GM12801 (cell line): ENCODE data around the gene TAF11L4.
"Not testable (repeated sequence)": the region's sequence is repeated elsewhere in the genome, so short reads cannot be mapped to it uniquely, and the experiment has no call there.

Experiments used
- TF ChIP-seq, protein P1 (sequence below): IDR thresholded peaks from one replicate; pipeline ENCODE4 v1.5.1; 2011; ENCODE audit warnings: control low read depth; ENCODE audit not compliant: insufficient read length; ENCODE audit errors: extremely low read depth

The TAF11L4 gene

DNA sequence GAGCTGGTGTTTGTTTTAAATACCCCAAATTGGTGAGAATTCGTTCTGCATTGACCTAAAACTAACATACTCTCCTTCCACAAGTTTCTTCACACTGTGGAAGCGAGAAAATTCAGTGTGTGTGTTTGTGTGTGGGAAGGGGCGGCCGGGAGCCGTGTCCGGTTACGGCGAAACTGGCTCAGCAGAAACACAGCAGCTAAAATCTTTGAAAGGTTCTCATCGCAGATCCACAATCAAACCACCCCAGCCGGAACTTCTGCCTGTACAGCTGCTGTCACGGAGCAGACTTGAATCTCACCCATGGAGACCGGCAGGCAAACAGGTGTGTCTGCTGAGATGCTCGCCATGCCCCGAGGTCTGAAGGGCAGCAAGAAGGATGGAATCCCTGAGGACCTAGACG is at the start of gene TAF11L4:
Gene TAF11L4, plus strand, starts transcription at position 301 of the 400 bp plus-strand sequence.
- TF ChIP-seq, protein P1, sequence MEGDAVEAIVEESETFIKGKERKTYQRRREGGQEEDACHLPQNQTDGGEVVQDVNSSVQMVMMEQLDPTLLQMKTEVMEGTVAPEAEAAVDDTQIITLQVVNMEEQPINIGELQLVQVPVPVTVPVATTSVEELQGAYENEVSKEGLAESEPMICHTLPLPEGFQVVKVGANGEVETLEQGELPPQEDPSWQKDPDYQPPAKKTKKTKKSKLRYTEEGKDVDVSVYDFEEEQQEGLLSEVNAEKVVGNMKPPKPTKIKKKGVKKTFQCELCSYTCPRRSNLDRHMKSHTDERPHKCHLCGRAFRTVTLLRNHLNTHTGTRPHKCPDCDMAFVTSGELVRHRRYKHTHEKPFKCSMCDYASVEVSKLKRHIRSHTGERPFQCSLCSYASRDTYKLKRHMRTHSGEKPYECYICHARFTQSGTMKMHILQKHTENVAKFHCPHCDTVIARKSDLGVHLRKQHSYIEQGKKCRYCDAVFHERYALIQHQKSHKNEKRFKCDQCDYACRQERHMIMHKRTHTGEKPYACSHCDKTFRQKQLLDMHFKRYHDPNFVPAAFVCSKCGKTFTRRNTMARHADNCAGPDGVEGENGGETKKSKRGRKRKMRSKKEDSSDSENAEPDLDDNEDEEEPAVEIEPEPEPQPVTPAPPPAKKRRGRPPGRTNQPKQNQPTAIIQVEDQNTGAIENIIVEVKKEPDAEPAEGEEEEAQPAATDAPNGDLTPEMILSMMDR = not testable (repeated sequence)

DNA sequence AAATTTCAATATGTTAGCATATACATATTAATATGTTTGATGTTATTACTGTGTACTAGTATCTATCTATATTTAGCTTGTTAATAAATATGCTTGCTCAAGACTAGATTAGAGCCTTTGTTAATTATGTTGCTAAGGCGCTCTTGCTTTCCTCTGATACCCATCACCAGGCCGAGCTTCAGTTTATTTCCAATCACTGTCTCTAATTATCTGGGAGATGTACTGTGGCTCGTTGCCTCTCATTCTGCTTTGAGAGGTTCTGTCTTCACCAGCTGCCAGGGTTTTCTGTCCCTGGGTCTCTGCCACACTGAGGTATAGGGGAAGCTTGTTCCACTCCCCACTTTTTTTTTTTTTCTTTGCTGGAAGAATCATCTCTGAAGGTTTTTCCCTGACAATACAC is 44.6 kb upstream of the TAF11L4 start:
- TF ChIP-seq, protein P1 = no peak

DNA sequence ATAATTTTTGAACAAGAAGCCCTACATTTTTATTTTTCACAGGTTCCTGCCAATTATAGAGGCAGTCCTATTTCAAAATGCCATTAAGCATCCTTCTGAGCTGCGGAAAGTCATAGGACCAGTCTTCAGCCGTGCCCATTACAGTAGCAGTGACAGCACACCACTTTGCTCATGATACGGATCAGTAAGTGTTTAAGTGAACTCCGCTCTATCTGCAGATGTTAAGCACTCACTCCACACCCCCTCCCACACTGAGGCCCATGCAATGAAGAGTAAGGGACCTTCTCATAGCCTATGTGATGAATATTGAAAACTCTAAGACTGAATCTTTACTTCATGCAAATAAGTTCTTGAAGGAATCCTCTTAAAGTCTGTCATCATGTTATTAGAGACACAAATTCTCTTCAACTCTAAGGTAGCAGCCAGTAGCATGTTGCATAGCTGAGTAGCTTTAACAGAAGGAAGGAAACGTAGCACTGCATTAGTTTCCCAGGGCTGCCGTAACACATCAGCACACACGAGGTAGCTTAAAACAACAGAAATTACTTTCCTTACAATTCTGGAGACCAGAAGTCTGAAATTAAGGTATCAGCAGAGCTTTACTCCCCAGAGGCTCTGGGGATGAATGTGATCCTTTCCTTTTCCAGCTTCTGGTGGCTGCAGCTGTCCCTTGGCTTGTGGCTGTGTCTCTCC is 43.9 kb upstream of the TAF11L4 start:
- TF ChIP-seq, protein P1 = no peak

DNA sequence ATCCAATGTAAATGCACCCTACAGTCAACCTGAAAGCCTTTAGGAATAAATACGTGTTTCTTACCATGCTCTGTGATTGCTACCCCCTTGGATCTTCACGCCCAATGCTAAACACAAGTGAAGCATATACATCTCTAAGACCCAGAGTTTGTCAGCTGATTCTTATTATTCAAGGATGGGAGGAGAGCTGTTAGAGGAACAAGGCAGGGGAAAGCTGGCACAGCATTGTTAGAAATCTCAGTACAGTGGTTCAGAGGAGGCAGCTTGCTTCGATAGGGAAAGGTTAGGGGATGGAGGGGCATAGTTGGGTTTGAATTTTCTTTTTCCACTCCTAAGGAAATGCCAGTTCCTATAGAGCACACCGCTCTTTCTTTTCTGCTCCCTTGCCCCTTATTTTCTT is 40.2 kb upstream of the TAF11L4 start:
- TF ChIP-seq, protein P1 = no peak

DNA sequence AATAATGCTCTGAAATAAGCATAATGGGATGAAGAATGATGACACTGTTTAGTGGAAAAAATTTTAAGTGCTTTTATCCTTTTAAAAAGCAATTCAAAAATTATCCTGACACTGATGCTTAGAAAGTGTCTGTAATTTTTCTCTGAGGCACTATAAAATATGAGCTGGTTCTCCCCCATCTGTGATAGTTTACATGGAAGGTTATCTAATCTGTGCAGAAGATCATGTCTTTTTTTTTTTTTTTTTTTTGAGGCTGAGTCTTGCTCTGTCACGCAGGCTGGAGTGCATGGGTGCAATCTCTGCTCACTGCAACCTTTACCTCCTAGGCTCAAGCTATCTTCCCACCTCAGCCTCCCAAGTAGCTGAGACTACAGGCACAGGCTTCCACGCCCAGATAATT is 38.8 kb upstream of the TAF11L4 start:
- TF ChIP-seq, protein P1 = no peak

DNA sequence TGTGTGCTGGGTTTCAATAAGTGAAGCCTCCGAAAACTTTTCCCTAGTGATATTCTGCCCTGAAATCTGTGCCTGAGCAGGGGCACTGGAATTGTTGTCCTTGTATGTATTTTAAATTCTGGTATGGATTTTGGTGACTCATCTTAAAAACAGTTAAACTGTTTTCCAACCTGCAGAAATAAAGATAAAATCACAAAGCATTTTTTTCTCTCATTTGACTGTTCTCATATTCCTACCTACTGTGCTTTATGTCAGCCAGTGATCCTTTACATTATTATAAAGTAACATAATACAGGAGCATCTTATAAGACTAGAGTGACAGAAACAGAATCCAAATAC is 34.5 kb upstream of the TAF11L4 start:
- TF ChIP-seq, protein P1 = no peak

DNA sequence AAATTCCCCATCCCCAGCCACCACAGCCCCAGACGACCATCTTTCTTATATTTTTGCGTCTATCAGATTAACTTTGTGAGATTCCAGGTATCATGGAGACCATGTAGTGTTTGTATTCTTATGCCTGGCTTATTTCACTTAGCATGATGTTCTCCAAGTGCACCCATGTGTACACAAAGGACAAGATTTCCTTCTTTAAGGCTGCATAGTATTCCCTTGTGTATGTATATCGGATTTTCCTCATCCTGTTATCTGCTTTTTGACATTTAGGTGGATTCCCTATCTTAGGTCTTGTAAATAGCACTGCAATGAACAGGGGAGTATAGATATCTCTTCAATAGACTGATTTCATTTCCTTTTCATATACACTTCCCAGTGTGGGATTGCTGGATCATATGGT is 28.8 kb upstream of the TAF11L4 start:
- TF ChIP-seq, protein P1 = no peak
